ENCODE data around the gene TNFRSF6B.

TNFRSF6B gene

DNA sequence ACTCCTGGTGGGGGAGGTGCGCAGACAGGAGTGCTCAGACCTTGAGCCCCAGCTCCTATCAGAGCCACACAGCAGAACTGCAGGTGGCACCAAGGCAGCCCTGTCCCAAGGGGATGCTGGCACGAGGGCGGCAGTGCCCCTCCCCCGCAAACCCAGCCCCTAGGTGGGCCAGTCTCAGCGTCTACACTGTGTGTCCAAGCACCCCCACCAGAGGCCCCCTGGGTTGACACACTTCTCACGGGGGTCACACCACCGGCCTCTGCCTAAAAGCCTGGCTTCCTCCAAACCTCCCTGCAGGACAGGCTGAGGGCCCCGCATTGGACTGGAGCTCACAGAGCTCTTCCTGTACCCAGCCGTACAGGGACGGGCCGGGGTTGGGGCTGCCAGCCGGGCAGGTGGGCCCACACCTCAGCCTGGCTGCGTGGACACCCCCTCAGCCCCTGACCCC lies 51.2 kb downstream of the TNFRSF6B start:
- no peak overlapping the region for H3K27ac ChIP-seq
- TF ChIP-seq, protein P1, sequence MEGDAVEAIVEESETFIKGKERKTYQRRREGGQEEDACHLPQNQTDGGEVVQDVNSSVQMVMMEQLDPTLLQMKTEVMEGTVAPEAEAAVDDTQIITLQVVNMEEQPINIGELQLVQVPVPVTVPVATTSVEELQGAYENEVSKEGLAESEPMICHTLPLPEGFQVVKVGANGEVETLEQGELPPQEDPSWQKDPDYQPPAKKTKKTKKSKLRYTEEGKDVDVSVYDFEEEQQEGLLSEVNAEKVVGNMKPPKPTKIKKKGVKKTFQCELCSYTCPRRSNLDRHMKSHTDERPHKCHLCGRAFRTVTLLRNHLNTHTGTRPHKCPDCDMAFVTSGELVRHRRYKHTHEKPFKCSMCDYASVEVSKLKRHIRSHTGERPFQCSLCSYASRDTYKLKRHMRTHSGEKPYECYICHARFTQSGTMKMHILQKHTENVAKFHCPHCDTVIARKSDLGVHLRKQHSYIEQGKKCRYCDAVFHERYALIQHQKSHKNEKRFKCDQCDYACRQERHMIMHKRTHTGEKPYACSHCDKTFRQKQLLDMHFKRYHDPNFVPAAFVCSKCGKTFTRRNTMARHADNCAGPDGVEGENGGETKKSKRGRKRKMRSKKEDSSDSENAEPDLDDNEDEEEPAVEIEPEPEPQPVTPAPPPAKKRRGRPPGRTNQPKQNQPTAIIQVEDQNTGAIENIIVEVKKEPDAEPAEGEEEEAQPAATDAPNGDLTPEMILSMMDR (IDR thresholded peaks at IDR 0.05), result no peak
- no peak for TF ChIP-seq ZFX (IDR thresholded peaks at IDR 0.05; ENCODE audit: borderline replicate concordance)

All from 22Rv1 (cell line).